Activated naive CD4-positive, alpha-beta T cell treated with anti-CD3 and anti-CD28 coated beads, Interleukin-2, amount 10 ng/mL, durations not matched to agents 7 days and 5 days (primary cell): ENCODE results near the gene BTBD9.

ENCODE experiments used
- CTCF ChIA-PET: fragments of 350-600 bp; sonication (Branson Sonifier 250); formaldehyde crosslinking; loops from one replicate; lab custom pipeline; 2021; ENCODE audit warnings: antibody characterized with exemption; lab: Charles Lee
- DNase-seq: peaks from one replicate; pipeline ENCODE4 v3.0.0-alpha.2; 2020
- H3K27ac Mint-ChIP-seq: one replicate; pipeline ENCODE4 v1.8.0; 2021; ENCODE audit warnings: mild to moderate bottlenecking, moderate library complexity, mixed read lengths
- H3K27me3 Mint-ChIP-seq: one replicate; pipeline ENCODE4 v1.8.0; 2021; ENCODE audit warnings: mild to moderate bottlenecking, mixed read lengths
- H3K36me3 Mint-ChIP-seq: one replicate; pipeline ENCODE4 v1.8.0; 2021; ENCODE audit warnings: mixed read lengths
- H3K4me1 Mint-ChIP-seq: one replicate; pipeline ENCODE4 v1.8.0; 2021; ENCODE audit warnings: mixed read lengths
- H3K4me3 Mint-ChIP-seq: one replicate; pipeline ENCODE4 v1.8.0; 2021; ENCODE audit warnings: mild to moderate bottlenecking, moderate library complexity, mixed read lengths
- H3K9me3 Mint-ChIP-seq: one replicate; pipeline ENCODE4 v1.8.0; 2021; ENCODE audit warnings: mixed read lengths

The BTBD9 gene

GRCh38 chr6:38282911-38283310 is 356.8 kb downstream of the BTBD9 start:
- Mint-ChIP-seq H3K36me3 (no peaks in the 10 kb centered on the region), H3K4me1 (no peaks in the 10 kb centered on the region), H3K4me3 (no peak overlapping the region), H3K9me3 (no peaks in the 10 kb centered on the region), H3K27ac (no peak overlapping the region), H3K27me3 (no peaks in the 10 kb centered on the region)
- no peak for DNase-seq
- CTCF ChIA-PET: no interaction called here

- no peaks in the 10 kb centered on the region for H3K27me3 Mint-ChIP-seq
- H3K4me3 Mint-ChIP-seq: no peak overlapping the region
- H3K9me3 Mint-ChIP-seq: no peaks in the 10 kb centered on the region
- DNase-seq: no peak
- H3K27ac Mint-ChIP-seq: no peak overlapping the region
- no peaks in the 10 kb centered on the region for H3K36me3 Mint-ChIP-seq
- H3K4me1 Mint-ChIP-seq: no peaks in the 10 kb centered on the region
- CTCF ChIA-PET: no interaction called here
Measured at GRCh38 chr6:38281126-38281525, 358.6 kb downstream of the BTBD9 start.

GRCh38 chr6:38279963-38280588 is 359.7 kb downstream of the BTBD9 start:
- Mint-ChIP-seq H3K4me3 (no peak overlapping the region), H3K27me3 (no peaks in the 10 kb centered on the region), H3K27ac (no peak overlapping the region), H3K36me3 (no peaks in the 10 kb centered on the region), H3K4me1 (no peaks in the 10 kb centered on the region), H3K9me3 (no peaks in the 10 kb centered on the region)
- DNase-seq: no peak
- CTCF ChIA-PET: no interaction called here

- H3K4me1 Mint-ChIP-seq: no peaks in the 10 kb centered on the region
- no peaks in the 10 kb centered on the region for H3K9me3 Mint-ChIP-seq
- no peak overlapping the region for H3K4me3 Mint-ChIP-seq
- no peaks in the 10 kb centered on the region for H3K27me3 Mint-ChIP-seq
- no peak overlapping the region for H3K27ac Mint-ChIP-seq
- no peak for DNase-seq
- CTCF ChIA-PET: no interaction called here
- H3K36me3 Mint-ChIP-seq: no peaks in the 10 kb centered on the region
Measured at GRCh38 chr6:38279423-38279822, 360.3 kb downstream of the BTBD9 start.

GRCh38 chr6:38273325-38273724 is 366.4 kb downstream of the BTBD9 start:
- Mint-ChIP-seq H3K4me1 (peaks cover 2% of the 10 kb centered on the region), H3K36me3 (no peaks in the 10 kb centered on the region), H3K4me3 (no peak overlapping the region), H3K9me3 (no peaks in the 10 kb centered on the region), H3K27ac (no peak overlapping the region), H3K27me3 (no peaks in the 10 kb centered on the region)
- CTCF ChIA-PET: no interaction called here
- no peak for DNase-seq

GRCh38 chr6:38272222-38272621 is 367.5 kb downstream of the BTBD9 start:
- CTCF ChIA-PET: no interaction called here
- no peaks in the 10 kb centered on the region for H3K36me3 Mint-ChIP-seq
- no peaks in the 10 kb centered on the region for H3K27me3 Mint-ChIP-seq
- DNase-seq: no peak
- H3K4me3 Mint-ChIP-seq: no peak overlapping the region
- peaks cover 2% of the 10 kb centered on the region for H3K4me1 Mint-ChIP-seq
- no peak overlapping the region for H3K27ac Mint-ChIP-seq
- H3K9me3 Mint-ChIP-seq: no peaks in the 10 kb centered on the region

GRCh38 chr6:38271081-38271480 is 368.6 kb downstream of the BTBD9 start:
- CTCF ChIA-PET: no interaction called here
- Mint-ChIP-seq H3K9me3 (no peaks in the 10 kb centered on the region), H3K4me3 (no peak overlapping the region), H3K27me3 (no peaks in the 10 kb centered on the region), H3K27ac (no peak overlapping the region), H3K36me3 (no peaks in the 10 kb centered on the region), H3K4me1 (peaks cover 2% of the 10 kb centered on the region)
- no peak for DNase-seq

- H3K27ac Mint-ChIP-seq: no peak overlapping the region
- no peaks in the 10 kb centered on the region for H3K27me3 Mint-ChIP-seq
- H3K4me3 Mint-ChIP-seq: no peak overlapping the region
- no peaks in the 10 kb centered on the region for H3K9me3 Mint-ChIP-seq
- DNase-seq: no peak
- H3K4me1 Mint-ChIP-seq: peaks cover 2% of the 10 kb centered on the region
- no peaks in the 10 kb centered on the region for H3K36me3 Mint-ChIP-seq
- CTCF ChIA-PET: no interaction called here
Measured at GRCh38 chr6:38270367-38270766, 369.4 kb downstream of the BTBD9 start.

GRCh38 chr6:38269461-38270172 is 370.1 kb downstream of the BTBD9 start:
- peaks cover 2% of the 10 kb centered on the region for H3K4me1 Mint-ChIP-seq
- no peaks in the 10 kb centered on the region for H3K36me3 Mint-ChIP-seq
- H3K9me3 Mint-ChIP-seq: no peaks in the 10 kb centered on the region
- CTCF ChIA-PET: no interaction called here
- no peak overlapping the region for H3K27ac Mint-ChIP-seq
- H3K4me3 Mint-ChIP-seq: no peak overlapping the region
- DNase-seq: no peak
- H3K27me3 Mint-ChIP-seq: no peaks in the 10 kb centered on the region

GRCh38 chr6:38268342-38268741 is 371.4 kb downstream of the BTBD9 start:
- CTCF ChIA-PET: no interaction called here

GRCh38 chr6:38266921-38267354 is 372.8 kb downstream of the BTBD9 start:
- peaks cover 2% of the 10 kb centered on the region for H3K4me1 Mint-ChIP-seq
- no peak for DNase-seq
- CTCF ChIA-PET: no interaction called here
- no peaks in the 10 kb centered on the region for H3K27me3 Mint-ChIP-seq
- no peaks in the 10 kb centered on the region for H3K36me3 Mint-ChIP-seq
- no peaks in the 10 kb centered on the region for H3K9me3 Mint-ChIP-seq
- H3K27ac Mint-ChIP-seq: no peak overlapping the region
- no peak overlapping the region for H3K4me3 Mint-ChIP-seq

More at GRCh38 chr6:38268342-38268741, 371.4 kb downstream of the BTBD9 start:
- Mint-ChIP-seq H3K36me3 (no peaks in the 10 kb centered on the region), H3K27ac (no peak overlapping the region), H3K4me3 (no peak overlapping the region), H3K4me1 (peaks cover 2% of the 10 kb centered on the region), H3K9me3 (no peaks in the 10 kb centered on the region), H3K27me3 (no peaks in the 10 kb centered on the region)
- DNase-seq: no peak

GRCh38 chr6:38264605-38265004 is 375.1 kb downstream of the BTBD9 start:
- CTCF ChIA-PET: interaction anchor here (0.7 kb wide), 1 partner anchor 54 kb away, joined by 3 read pairs; no protein-coding TSS in a partner anchor
- Mint-ChIP-seq H3K27ac (no peak overlapping the region), H3K27me3 (no peaks in the 10 kb centered on the region), H3K36me3 (no peaks in the 10 kb centered on the region), H3K4me3 (no peak overlapping the region), H3K4me1 (no peaks in the 10 kb centered on the region), H3K9me3 (no peaks in the 10 kb centered on the region)
- DNase-seq: no peak

- DNase-seq: no peak
- H3K27ac Mint-ChIP-seq: no peak overlapping the region
- H3K27me3 Mint-ChIP-seq: no peaks in the 10 kb centered on the region
- H3K4me1 Mint-ChIP-seq: no peaks in the 10 kb centered on the region
- H3K9me3 Mint-ChIP-seq: no peaks in the 10 kb centered on the region
- CTCF ChIA-PET: no interaction called here
- H3K36me3 Mint-ChIP-seq: no peaks in the 10 kb centered on the region
- no peak overlapping the region for H3K4me3 Mint-ChIP-seq
Measured at GRCh38 chr6:38262609-38263008, 377.1 kb downstream of the BTBD9 start.

GRCh38 chr6:38262026-38262425 is 377.7 kb downstream of the BTBD9 start:
- no peaks in the 10 kb centered on the region for H3K36me3 Mint-ChIP-seq
- H3K4me1 Mint-ChIP-seq: no peaks in the 10 kb centered on the region
- H3K9me3 Mint-ChIP-seq: no peaks in the 10 kb centered on the region
- CTCF ChIA-PET: no interaction called here
- no peak overlapping the region for H3K27ac Mint-ChIP-seq
- no peak for DNase-seq
- no peaks in the 10 kb centered on the region for H3K27me3 Mint-ChIP-seq
- no peak overlapping the region for H3K4me3 Mint-ChIP-seq

- Mint-ChIP-seq H3K4me3 (no peak overlapping the region), H3K27ac (no peak overlapping the region), H3K4me1 (no peaks in the 10 kb centered on the region), H3K27me3 (no peaks in the 10 kb centered on the region), H3K36me3 (no peaks in the 10 kb centered on the region), H3K9me3 (no peaks in the 10 kb centered on the region)
- CTCF ChIA-PET: no interaction called here
- no peak for DNase-seq
Measured at GRCh38 chr6:38261626-38262025, 378.1 kb downstream of the BTBD9 start.
